WTC11 (cell line): Measurements from ENCODE around the gene RIBC1. TPM values are rescaled to one million over a fixed set of nuclear protein-coding genes. Genes with fewer than 3 reads are reported as not detected.

Source experiments
- ATAC-seq: fragments of 200-7000 bp; cut with Tn5 transposase; 2 replicates; pipeline ENCODE4 v1.10.0; 2021; ENCODE audit warnings: mild to moderate bottlenecking, moderate library complexity
- CTCF ChIA-PET: fragments of 300-600 bp; sonication (Branson Sonifier 250); formaldehyde crosslinking; loops from one replicate; lab custom pipeline; 2021; ENCODE audit warnings: antibody characterized with exemption; lab: Charles Lee
- POLR2A ChIA-PET: fragments of 350-600 bp; sonication (Branson Sonifier 250); formaldehyde crosslinking; loops from one replicate; lab custom pipeline; 2021; ENCODE audit warnings: antibody characterized with exemption; lab: Charles Lee
- DNase-seq: peaks from one replicate; pipeline ENCODE4 v3.0.0; 2021; ENCODE audit warnings: low spot score
- H3K27ac Mint-ChIP-seq: 2 replicates; pipeline ENCODE4 v1.8.0; 2021; ENCODE audit warnings: mixed read lengths
- H3K27me3 Mint-ChIP-seq: 2 replicates; pipeline ENCODE4 v1.8.0; 2021; ENCODE audit warnings: low read depth, mild to moderate bottlenecking, moderate library complexity, mixed read lengths
- H3K36me3 Mint-ChIP-seq: 2 replicates; pipeline ENCODE4 v1.8.0; 2021; ENCODE audit warnings: mixed read lengths
- H3K4me1 Mint-ChIP-seq: 2 replicates; pipeline ENCODE4 v1.8.0; 2022; ENCODE audit warnings: mixed read lengths
- H3K4me3 Mint-ChIP-seq: 2 replicates; pipeline ENCODE4 v1.8.0; 2021; ENCODE audit warnings: mild to moderate bottlenecking, moderate library complexity, mixed read lengths
- H3K9me3 Mint-ChIP-seq: 2 replicates; pipeline ENCODE4 v1.8.0; 2021; ENCODE audit warnings: mixed read lengths
- ATF3 ChIP-seq: sonication (generic); formaldehyde crosslinking; conservative IDR thresholded peaks from 2 replicates; pipeline ENCODE4 v1.8.1; 2022; ENCODE audit warnings: mild to moderate bottlenecking, missing genetic modification reagents
- FOXK1 ChIP-seq: sonication (generic); formaldehyde crosslinking; IDR thresholded peaks from 2 replicates; pipeline ENCODE4 v1.8.0; 2022; ENCODE audit warnings: mild to moderate bottlenecking, moderate library complexity, missing genetic modification reagents
- IRF2 ChIP-seq: sonication (generic); formaldehyde crosslinking; IDR thresholded peaks from 2 replicates; pipeline ENCODE4 v1.8.0; 2022; ENCODE audit warnings: low read depth, missing genetic modification reagents, borderline replicate concordance
- MYBL2 ChIP-seq: sonication (generic); formaldehyde crosslinking; IDR thresholded peaks from 2 replicates; pipeline ENCODE4 v1.8.1; 2023; ENCODE audit warnings: mild to moderate bottlenecking, moderate library complexity, missing genetic modification reagents
- NR2C2 ChIP-seq: sonication (generic); formaldehyde crosslinking; IDR thresholded peaks from 2 replicates; pipeline ENCODE4 v1.8.0; 2022; ENCODE audit warnings: mild to moderate bottlenecking, missing genetic modification reagents
- NR3C1 ChIP-seq: sonication (generic); formaldehyde crosslinking; conservative IDR thresholded peaks from 2 replicates; pipeline ENCODE4 v1.8.1; 2023; ENCODE audit warnings: low read depth, mild to moderate bottlenecking, missing genetic modification reagents
- SMAD3 ChIP-seq: sonication (generic); formaldehyde crosslinking; IDR thresholded peaks from 2 replicates; pipeline ENCODE4 v1.8.0; 2022; ENCODE audit warnings: missing genetic modification reagents, mild to moderate bottlenecking, borderline replicate concordance
- SMAD4 ChIP-seq: sonication (generic); formaldehyde crosslinking; IDR thresholded peaks from 2 replicates; pipeline ENCODE4 v1.8.0; 2022; ENCODE audit warnings: mild to moderate bottlenecking, missing genetic modification reagents
- ZBTB21 ChIP-seq: sonication (generic); formaldehyde crosslinking; IDR thresholded peaks from 2 replicates; pipeline ENCODE4 v1.8.1; 2023; ENCODE audit warnings: mild to moderate bottlenecking, missing genetic modification reagents, borderline replicate concordance
- ZBTB43 ChIP-seq: sonication (generic); formaldehyde crosslinking; IDR thresholded peaks from 2 replicates; pipeline ENCODE4 v1.8.1; 2023; ENCODE audit warnings: mild to moderate bottlenecking, missing genetic modification reagents
- ZNF121 ChIP-seq: sonication (generic); formaldehyde crosslinking; IDR thresholded peaks from 2 replicates; pipeline ENCODE4 v1.8.0; 2023; ENCODE audit warnings: missing genetic modification reagents
- ZNF396 ChIP-seq: fragments of 250-450 bp; sonication (Bioruptor Pico); IDR thresholded peaks from 2 replicates; pipeline ENCODE4 v1.8.0; 2021; ENCODE audit warnings: mild to moderate bottlenecking, moderate library complexity, borderline replicate concordance
- ZNF423 ChIP-seq: fragments of 250-450 bp; sonication (Bioruptor Pico); IDR thresholded peaks from 2 replicates; pipeline ENCODE4 v2.1.2; 2022; ENCODE audit warnings: mild to moderate bottlenecking, moderate library complexity
- ZSCAN18 ChIP-seq: fragments of 250-450 bp; sonication (Bioruptor Pico); IDR thresholded peaks from 2 replicates; pipeline ENCODE4 v2.1.2; 2022; ENCODE audit warnings: mild to moderate bottlenecking, moderate library complexity
- total RNA-seq: library from RNA; stranded (reverse); gene quantifications from 3 replicates; pipeline ENCODE4 v1.2.3, GENCODE V29; 2021
- TF ChIP-seq, protein P1 (sequence below): fragments of 250-450 bp; sonication (Bioruptor Pico); conservative IDR thresholded peaks from 2 replicates; pipeline ENCODE4 v1.9.0; 2021; ENCODE audit warnings: mild to moderate bottlenecking
- TF ChIP-seq, protein P2 (sequence below): sonication (generic); formaldehyde crosslinking; IDR thresholded peaks from 2 replicates; pipeline ENCODE4 v1.8.1; 2023; ENCODE audit warnings: mild to moderate bottlenecking, missing genetic modification reagents, moderate library complexity
- TF ChIP-seq, protein P3 (sequence below): sonication (generic); formaldehyde crosslinking; IDR thresholded peaks from 2 replicates; pipeline ENCODE4 v1.8.0; 2022; ENCODE audit warnings: mild to moderate bottlenecking, missing genetic modification reagents

The RIBC1 gene
- total RNA-seq, 1 experiment from 2014 or later = 1.1 TPM

GRCh38 chrX:53374923-53375322, 47.8 kb upstream of the RIBC1 start:
- TF ChIP-seq NR2C2 (CRISPR knock-in tag) (no peak), ZNF396 (CRISPR knock-in tag) (no peak), SMAD3 (CRISPR knock-in tag) (no peak), NR3C1 (CRISPR knock-in tag) (no peak)
- TF ChIP-seq, protein P1, sequence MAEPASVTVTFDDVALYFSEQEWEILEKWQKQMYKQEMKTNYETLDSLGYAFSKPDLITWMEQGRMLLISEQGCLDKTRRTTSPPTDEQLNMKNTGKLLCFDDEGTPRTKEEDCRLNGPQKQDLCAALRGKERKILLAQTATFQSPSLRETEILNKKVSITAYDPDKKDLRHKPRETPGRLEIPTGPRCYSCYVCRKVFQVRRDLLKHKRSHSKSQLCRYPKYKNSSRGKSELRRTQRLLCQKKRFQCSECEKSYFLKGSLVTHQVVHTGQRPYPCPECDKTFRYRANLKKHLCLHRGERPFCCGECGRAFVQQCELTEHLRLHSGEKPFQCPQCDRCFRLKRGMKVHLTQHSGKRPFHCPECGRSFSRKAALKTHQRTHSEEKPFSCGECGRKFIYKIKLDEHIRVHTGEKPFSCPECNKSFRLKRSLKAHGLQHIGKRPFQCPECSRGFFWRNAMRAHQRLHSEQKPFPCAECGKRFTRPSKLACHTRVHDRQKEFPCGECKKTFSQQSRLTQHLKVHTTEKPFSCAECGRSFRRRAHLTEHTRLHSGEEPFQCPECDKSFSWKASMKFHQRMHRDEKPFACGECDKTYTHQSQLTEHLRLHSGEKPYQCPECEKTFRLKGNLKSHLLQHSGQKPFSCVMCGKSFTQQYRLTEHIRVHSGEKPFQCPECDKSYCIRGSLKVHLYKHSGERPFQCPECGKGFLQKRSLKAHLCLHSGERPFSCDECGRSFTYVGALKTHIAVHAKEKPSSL (CRISPR knock-in tag) = no peak
- no peaks in the 10 kb centered on the region for H3K4me1 Mint-ChIP-seq
- H3K9me3 Mint-ChIP-seq = no peaks in the 10 kb centered on the region; the same call in 1 of the 2 replicates
- peaks cover 10% of the 10 kb centered on the region for H3K36me3 Mint-ChIP-seq
- no peak overlapping the region for H3K27ac Mint-ChIP-seq
- ChIA-PET CTCF (interaction anchor here (0.5 to 1.9 kb wide), 6 partner anchors 28 to 184 kb away, joined by 3 to 15 read pairs (median 3); no protein-coding TSS in a partner anchor), POLR2A (no interaction called here)
- H3K27me3 Mint-ChIP-seq = no peaks in the 10 kb centered on the region; the same call in 1 of the 2 replicates
- H3K4me3 Mint-ChIP-seq = no peak overlapping the region
- no peak for DNase-seq
- ATAC-seq = peak; percentile 55

DNA sequence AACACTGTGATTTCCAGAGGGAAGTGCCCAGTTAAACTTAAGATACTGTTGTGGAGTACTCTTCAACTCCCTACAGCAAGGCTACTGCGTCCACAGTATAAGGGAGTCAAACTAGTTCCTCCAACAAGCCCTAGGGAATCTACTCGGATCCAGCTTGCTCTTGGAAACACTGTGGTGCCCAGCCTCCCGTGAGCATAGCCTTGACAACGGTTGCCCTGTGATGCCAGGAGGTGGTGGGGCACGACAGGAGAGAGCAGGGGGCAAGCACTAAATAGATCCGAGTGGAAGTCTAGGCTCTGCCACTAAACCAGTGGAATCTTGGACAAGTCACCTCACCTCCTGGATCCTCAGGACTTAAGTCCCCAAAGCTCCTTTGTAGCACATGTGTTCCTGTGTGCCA, 45.8 kb upstream of the RIBC1 start:
- no peak for ATAC-seq

More for the DNA sequence above, 45.8 kb upstream of the RIBC1 start:
- no peak for TF ChIP-seq MYBL2
- no peak for TF ChIP-seq ZBTB43
- TF ChIP-seq ZNF121 (CRISPR knock-in tag) = no peak
- no peak for TF ChIP-seq ZBTB21
- TF ChIP-seq ATF3 = no peak
- no peak for TF ChIP-seq SMAD3 (CRISPR knock-in tag)
- no peak for TF ChIP-seq FOXK1
- no peak for TF ChIP-seq IRF2
- no peak for TF ChIP-seq NR2C2 (CRISPR knock-in tag)
- TF ChIP-seq ZSCAN18 (CRISPR knock-in tag) = no peak
- TF ChIP-seq, protein P2, sequence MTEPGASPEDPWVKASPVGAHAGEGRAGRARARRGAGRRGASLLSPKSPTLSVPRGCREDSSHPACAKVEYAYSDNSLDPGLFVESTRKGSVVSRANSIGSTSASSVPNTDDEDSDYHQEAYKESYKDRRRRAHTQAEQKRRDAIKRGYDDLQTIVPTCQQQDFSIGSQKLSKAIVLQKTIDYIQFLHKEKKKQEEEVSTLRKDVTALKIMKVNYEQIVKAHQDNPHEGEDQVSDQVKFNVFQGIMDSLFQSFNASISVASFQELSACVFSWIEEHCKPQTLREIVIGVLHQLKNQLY (CRISPR knock-in tag) = no peak
- TF ChIP-seq NR3C1 (CRISPR knock-in tag) = no peak
- TF ChIP-seq ZNF423 (CRISPR knock-in tag) = no peak
- TF ChIP-seq SMAD4 (CRISPR knock-in tag) = no peak
- TF ChIP-seq ZNF396 (CRISPR knock-in tag) = no peak
- TF ChIP-seq, protein P3, sequence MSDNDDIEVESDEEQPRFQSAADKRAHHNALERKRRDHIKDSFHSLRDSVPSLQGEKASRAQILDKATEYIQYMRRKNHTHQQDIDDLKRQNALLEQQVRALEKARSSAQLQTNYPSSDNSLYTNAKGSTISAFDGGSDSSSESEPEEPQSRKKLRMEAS (CRISPR knock-in tag) = no peak
- Mint-ChIP-seq H3K36me3 (peaks cover 24% of the 10 kb centered on the region), H3K27me3 (no peaks in the 10 kb centered on the region), H3K4me3 (no peak overlapping the region), H3K27ac (no peak overlapping the region), H3K4me1 (no peaks in the 10 kb centered on the region), H3K9me3 (no peaks in the 10 kb centered on the region)
- ChIA-PET POLR2A (no interaction called here), CTCF (interaction anchor here (0.6 to 1.3 kb wide), 3 partner anchors 29 to 64 kb away, joined by 3 to 5 read pairs (median 4); no protein-coding TSS in a partner anchor)
- DNase-seq = no peak
